K562 (cell line): Measurements from ENCODE around the gene DENND1A. TPM values are rescaled to one million over a fixed set of nuclear protein-coding genes. Genes with fewer than 3 reads are reported as not detected.

Source experiments
- ATAC-seq: fragments of 200-7000 bp; cut with Tn5 transposase; 3 replicates; pipeline ENCODE4 v1.9.1; 2020; ENCODE audit warnings: moderate library complexity
- BruUV-seq: library from RNA; stranded (reverse); fragments of 400-500 nt; replicated peaks from 2 replicates; lab custom pipeline; 2021; lab: Mats Ljungman, UMichigan
- CTCF ChIA-PET: fragments of 300-600 bp; formaldehyde crosslinking; extraction: SDS; loops from one replicate; lab custom pipeline; 2021; ENCODE audit warnings: low intra/inter-chr PET ratio; lab: Yijun Ruan, JAX
- POLR2A ChIA-PET: fragments of 300-600, 350-650 bp; sonication (Branson Sonifier 250); formaldehyde crosslinking; extraction: SDS; loops from one replicate; lab custom pipeline; 2021; ENCODE audit warnings: antibody characterized with exemption, inconsistent platforms; lab: Yijun Ruan, JAX
- DNase-seq, 4 experiments: peaks; one replicate each; pipeline versions ENCODE4 v3.0.0 to v3.0.0-alpha.2; 2011 to 2018; ENCODE audit warnings: low spot score in 3 of 4, mixed read lengths in 3 of 4; ENCODE audit errors: extremely low read depth in 1 of 4
- FAIRE-seq: peaks from 2 replicates; lab custom pipeline; 2011; peaks lifted over from hg19 to GRCh38; lab: Jason Lieb, UNC
- H2AFZ ChIP-seq: 2 replicates; pipeline ENCODE4 v1.6.0; 2011; ENCODE audit warnings: low read depth, low read length, control low read depth, inconsistent platforms
- H3K27ac ChIP-seq: fragments of 200-600 bp; 3 replicates; pipeline ENCODE4 v1.8.0; 2011; ENCODE audit warnings: low read depth, mild to moderate bottlenecking, control low read depth, inconsistent platforms, low read length, moderate library complexity, mixed read lengths; ENCODE audit errors: extremely low read depth
- H3K27me3 ChIP-seq, 2 experiments: fragments of 300-600 bp in 1 of 2; 2 replicates in 1 of 2; 3 replicates in 1 of 2; pipeline versions ENCODE4 v1.6.0 to v1.8.0; 2011; ENCODE audit warnings: inconsistent platforms in 2 of 2, low read length in 2 of 2, mild to moderate bottlenecking in 1 of 2, mixed read lengths in 1 of 2, moderate library complexity in 1 of 2; ENCODE audit not compliant: control insufficient read depth in 2 of 2, insufficient read depth in 2 of 2
- H3K36me3 ChIP-seq: fragments of 300-600 bp; 3 replicates; pipeline ENCODE4 v1.8.0; 2011; ENCODE audit warnings: mild to moderate bottlenecking, low read length, inconsistent platforms; ENCODE audit not compliant: control insufficient read depth, insufficient read depth
- H3K4me1 ChIP-seq, 2 experiments: fragments of 200-600 bp in 1 of 2; replicated peaks in 1 of 2; 2 replicates in 1 of 2; 3 replicates in 1 of 2; pipeline versions ENCODE4 v1.5.1 to v1.8.0; 2011; ENCODE audit warnings: inconsistent platforms in 2 of 2, low read length in 2 of 2, mild to moderate bottlenecking in 1 of 2, mixed read lengths in 1 of 2, moderate library complexity in 1 of 2; ENCODE audit not compliant: control insufficient read depth in 2 of 2, insufficient read depth in 2 of 2
- H3K4me2 ChIP-seq: 2 replicates; pipeline ENCODE4 v1.6.1; 2011; ENCODE audit warnings: low read length, control low read depth, inconsistent platforms, mixed read lengths; ENCODE audit not compliant: insufficient read depth
- H3K4me3 ChIP-seq: fragments of 200-600 bp; sonication (generic), shearing (Covaris generic); 2 replicates; pipeline ENCODE4 v1.5.1; 2016; ENCODE audit warnings: control low read depth, inconsistent platforms
- H3K79me2 ChIP-seq: fragments of 200-600 bp; 3 replicates; pipeline ENCODE4 v1.8.0; 2011; ENCODE audit warnings: low read length, inconsistent platforms; ENCODE audit not compliant: control insufficient read depth, insufficient read depth
- H3K9ac ChIP-seq, 2 experiments: 2 replicates each; pipeline versions ENCODE4 v1.6.0 to v1.6.1; 2011; ENCODE audit warnings: low read depth in 2 of 2, low read length in 2 of 2, control low read depth in 1 of 2, inconsistent platforms in 1 of 2, mild to moderate bottlenecking in 1 of 2, mixed read lengths in 1 of 2; ENCODE audit not compliant: insufficient read depth in 1 of 2
- H3K9me1 ChIP-seq: one replicate; pipeline ENCODE4 v1.6.0; 2011; ENCODE audit warnings: inconsistent platforms, mild to moderate bottlenecking, low read length, moderate library complexity; ENCODE audit not compliant: control insufficient read depth, insufficient read depth
- H3K9me3 ChIP-seq: replicated peaks from 2 replicates; pipeline ENCODE4 v1.5.1; 2011; ENCODE audit warnings: low read depth, low read length, inconsistent platforms; ENCODE audit not compliant: control insufficient read depth, insufficient read depth
- H4K20me1 ChIP-seq: replicated peaks from 2 replicates; pipeline ENCODE4 v1.6.1; 2011; ENCODE audit warnings: low read length, inconsistent platforms, mixed read lengths; ENCODE audit not compliant: control insufficient read depth, insufficient read depth
- BRD9 ChIP-seq: fragments of 450-650 bp; IDR thresholded peaks from 2 replicates; pipeline ENCODE4 v1.6.1; 2018; ENCODE audit warnings: low read depth; ENCODE audit not compliant: partially characterized antibody
- CTBP1 ChIP-seq: fragments of 450-650 bp; IDR thresholded peaks from 2 replicates; pipeline ENCODE4 v1.6.1; 2016; ENCODE audit warnings: borderline replicate concordance
- EGR1 ChIP-seq: fragments of 450-650 bp; conservative IDR thresholded peaks from 2 replicates; pipeline ENCODE4 v1.6.1; 2017; ENCODE audit warnings: mild to moderate bottlenecking
- HDAC6 ChIP-seq: IDR thresholded peaks from 2 replicates; pipeline ENCODE4 v1.6.1; 2012; ENCODE audit warnings: low read depth, mild to moderate bottlenecking, control low read depth, inconsistent platforms, low read length, moderate library complexity
- NR2F6 ChIP-seq: fragments of 450-650 bp; formaldehyde crosslinking; IDR thresholded peaks from 2 replicates; pipeline ENCODE4 v1.4.0; 2020; ENCODE audit warnings: mild to moderate bottlenecking
- SMARCA5 ChIP-seq: fragments of 450-650 bp; IDR thresholded peaks from 2 replicates; pipeline ENCODE4 v1.6.1; 2016
- SOX6 ChIP-seq: fragments of 450-650 bp; IDR thresholded peaks from 2 replicates; pipeline ENCODE4 v1.6.1; 2014; ENCODE audit warnings: mild to moderate bottlenecking
- U2AF2 ChIP-seq: fragments of 200-400 bp; formaldehyde crosslinking; optimal IDR thresholded peaks from 2 replicates; pipeline ENCODE3; 2017; ENCODE audit warnings: low read depth, mild to moderate bottlenecking, low read length
- ZC3H4 ChIP-seq: sonication (generic); formaldehyde crosslinking; IDR thresholded peaks from 2 replicates; pipeline ENCODE4 v1.9.0; 2021; ENCODE audit warnings: missing genetic modification reagents, borderline replicate concordance
- ZNF140 ChIP-seq: fragments of 250-450 bp; sonication (Bioruptor Pico); IDR thresholded peaks from 2 replicates; pipeline ENCODE4 v1.8.0; 2021; ENCODE audit warnings: moderate library complexity, mild to moderate bottlenecking, inconsistent platforms
- whole genome bisulfite sequencing: fragments of 100-300 bp; shearing (Covaris generic); methylation state at CpG from one replicate; pipeline ENCODE4 v1.1.6; 2016; ENCODE audit warnings: low coverage, mixed read lengths; ENCODE audit not compliant: insufficient coverage; ENCODE audit errors: missing lambda C conversion rate; 5-methylcytosine and 5-hydroxymethylcytosine counted together
- in situ Hi-C: fragments of 300-500 bp; cut with MboI; formaldehyde crosslinking; loops from 4 replicates; pipeline ENCODE4 v1.15.0; 2018; ENCODE audit warnings: inconsistent platforms, mixed read lengths
- intact Hi-C: fragments of 100-400 bp; cut with micrococcal nuclease; formaldehyde crosslinking; loops from 2 replicates; pipeline ENCODE4 v1.14.2; 2022
- polyA plus RNA-seq, 8 experiments: library from polyadenylated mRNA; depleted of rRNA in 4 of 8; stranded (reverse) in 5 of 8; unstranded in 3 of 8; fragments of >200 nt; fragmentation: Nextera tagmentation in 2 of 8; fragmentation: Illumina TruSeq in 1 of 8; extraction: Ambion mirVana in 2 of 8; extraction: Trizol in 1 of 8; gene quantifications; 2 replicates each; pipeline versions ENCODE4 v1.2.1 to v1.2.3, GENCODE V29; 2011 to 2014; ENCODE audit warnings: inconsistent platforms in 1 of 8, missing spikeins in 1 of 8
- total RNA-seq, 7 experiments: library from RNA; depleted of rRNA in 6 of 7; stranded (reverse); fragments of >200 nt in 6 of 7; fragmentation: Illumina TruSeq in 2 of 7; extraction: Trizol in 2 of 7; gene quantifications; 2 replicates each; pipeline versions ENCODE4 v1.2.1 to v1.2.3, GENCODE V29; 2011 to 2021; ENCODE audit warnings: low replicate concordance in 1 of 7
- TF ChIP-seq, protein P1 (sequence below): fragments of 250-450 bp; sonication (Bioruptor Pico); IDR thresholded peaks from 2 replicates; pipeline ENCODE4 v1.4.0; 2020

DENND1A gene
- total and polyA plus RNA-seq, 9 of the 15 experiments (the other 6 are each of a cell fraction or from before 2014, with no cell fraction given) = 7.6 to 29.5 (median 15.7) TPM

DNA sequence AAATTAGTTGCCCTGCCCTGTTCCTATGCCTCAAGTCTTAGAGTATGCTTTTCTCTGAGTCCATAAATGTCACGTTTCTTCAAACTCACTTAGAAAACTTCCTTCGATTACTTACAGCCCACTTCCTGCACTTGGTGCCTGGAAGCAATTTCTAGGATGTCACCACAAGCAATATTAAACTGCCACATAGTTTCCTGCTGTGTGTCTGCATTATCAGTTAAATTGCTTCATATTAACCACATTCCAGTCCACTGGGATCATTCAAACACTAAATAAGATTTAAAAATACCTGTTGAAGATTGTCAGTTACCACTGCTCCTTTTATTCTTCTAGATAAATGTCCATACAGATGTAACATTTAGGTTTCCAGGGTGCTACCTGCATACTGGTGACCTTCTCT lies 4.1 kb downstream of the DENND1A start:
- no peak overlapping the region for H3K4me3 ChIP-seq
- intact Hi-C loops = loop anchor here (10.0 kb wide), 1 partner anchor 91 kb away; no protein-coding TSS in a partner anchor

More for the DNA sequence above, 4.1 kb downstream of the DENND1A start:
- Histone ChIP-seq H4K20me1 (peaks cover 18% of the 10 kb centered on the region; the same call in 1 of the 2 replicates), H3K9me3 (no peaks in the 10 kb centered on the region), H3K4me2 (no peak overlapping the region), H2AFZ (no peak overlapping the region), H3K27ac (no peak overlapping the region), H3K9me1 (no peaks in the 10 kb centered on the region), H3K79me2 (peaks cover 51% of the 10 kb centered on the region), H3K27me3 (no peaks in the 10 kb centered on the region), H3K36me3 (peaks cover 13% of the 10 kb centered on the region; the same call in 2 of the 3 replicates), H3K4me1 (peaks cover 5 to 20% of the 10 kb centered on the region in 2 experiments), H3K9ac (no peak overlapping the region)
- no peak for TF ChIP-seq NR2F6 (CRISPR knock-in tag)
- no peak for TF ChIP-seq U2AF2
- TF ChIP-seq EGR1 = no peak
- no peak for TF ChIP-seq BRD9
- TF ChIP-seq SOX6 = no peak
- TF ChIP-seq HDAC6 = no peak
- no peak for TF ChIP-seq ZNF140 (CRISPR knock-in tag)
- TF ChIP-seq CTBP1 = no peak
- TF ChIP-seq, protein P1, sequence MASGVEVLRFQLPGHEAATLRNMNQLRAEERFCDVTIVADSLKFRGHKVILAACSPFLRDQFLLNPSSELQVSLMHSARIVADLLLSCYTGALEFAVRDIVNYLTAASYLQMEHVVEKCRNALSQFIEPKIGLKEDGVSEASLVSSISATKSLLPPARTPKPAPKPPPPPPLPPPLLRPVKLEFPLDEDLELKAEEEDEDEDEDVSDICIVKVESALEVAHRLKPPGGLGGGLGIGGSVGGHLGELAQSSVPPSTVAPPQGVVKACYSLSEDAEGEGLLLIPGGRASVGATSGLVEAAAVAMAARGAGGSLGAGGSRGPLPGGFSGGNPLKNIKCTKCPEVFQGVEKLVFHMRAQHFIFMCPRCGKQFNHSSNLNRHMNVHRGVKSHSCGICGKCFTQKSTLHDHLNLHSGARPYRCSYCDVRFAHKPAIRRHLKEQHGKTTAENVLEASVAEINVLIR (CRISPR knock-in tag) = no peak
- TF ChIP-seq SMARCA5 = no peak
- no peak for TF ChIP-seq ZC3H4
- DNase-seq (no peak), ATAC-seq (no peak), FAIRE-seq (no peak)
- in situ Hi-C loops = no loop called here
- ChIA-PET CTCF (no interaction called here), POLR2A (no interaction called here)
- WGBS = 80% methylated on average over 2 of the region's 2 CpGs
- BruUV-seq = no TSS peak
